Astrocyte (in vitro differentiated cells and primary cell): ENCODE measurements around the gene GPD1. TPM values are rescaled to one million over a fixed set of nuclear protein-coding genes. Genes with fewer than 3 reads are reported as not detected.

ENCODE experiments used
- DNase-seq: peaks from one replicate; pipeline ENCODE4 v3.0.0-alpha.2; 2010; ENCODE audit warnings: low read depth
- FAIRE-seq: peaks from 2 replicates; lab custom pipeline; 2011; peaks lifted over from hg19 to GRCh38; lab: Jason Lieb, UNC
- H2AFZ ChIP-seq: 2 replicates; pipeline ENCODE4 v1.6.0; 2012; ENCODE audit warnings: low read depth, low read length, inconsistent platforms
- H3K27ac ChIP-seq: 2 replicates; pipeline ENCODE4 v1.5.1; 2011; ENCODE audit warnings: low read depth, low read length, inconsistent platforms
- H3K27me3 ChIP-seq: 2 replicates; pipeline ENCODE4 v1.6.0; 2011; ENCODE audit warnings: low read length, inconsistent platforms; ENCODE audit not compliant: insufficient read depth
- H3K36me3 ChIP-seq: 2 replicates; pipeline ENCODE4 v1.5.1; 2011; ENCODE audit warnings: low read length, inconsistent platforms; ENCODE audit not compliant: insufficient read depth
- H3K4me1 ChIP-seq: 2 replicates; pipeline ENCODE4 v1.5.1; 2011; ENCODE audit warnings: low read length, inconsistent platforms; ENCODE audit not compliant: insufficient read depth
- H3K4me2 ChIP-seq: 2 replicates; pipeline ENCODE4 v1.6.0; 2012; ENCODE audit warnings: low read length, inconsistent platforms
- H3K4me3 ChIP-seq: 2 replicates; pipeline ENCODE4 v1.5.1; 2011; ENCODE audit warnings: low read depth, mild to moderate bottlenecking, low read length, inconsistent platforms; ENCODE audit not compliant: insufficient read depth
- H3K79me2 ChIP-seq: 2 replicates; pipeline ENCODE4 v1.6.0; 2012; ENCODE audit warnings: mild to moderate bottlenecking, low read length, inconsistent platforms; ENCODE audit not compliant: insufficient read depth
- H3K9ac ChIP-seq: 2 replicates; pipeline ENCODE4 v1.6.0; 2012; ENCODE audit warnings: mild to moderate bottlenecking, low read length, inconsistent platforms
- H3K9me3 ChIP-seq: 2 replicates; pipeline ENCODE4 v1.5.1; 2012; ENCODE audit warnings: low read depth, mild to moderate bottlenecking, low read length, inconsistent platforms; ENCODE audit not compliant: insufficient read depth
- H4K20me1 ChIP-seq: 2 replicates; pipeline ENCODE4 v1.6.0; 2012; ENCODE audit warnings: low read length, inconsistent platforms; ENCODE audit not compliant: insufficient read depth
- H3K27ac Mint-ChIP-seq: one replicate; pipeline ENCODE4 v1.8.0; 2021; ENCODE audit warnings: mild to moderate bottlenecking, mixed read lengths; ENCODE audit not compliant: unreplicated experiment
- H3K27me3 Mint-ChIP-seq: one replicate; pipeline ENCODE4 v1.8.0; 2021; ENCODE audit warnings: low read depth, mixed read lengths; ENCODE audit not compliant: unreplicated experiment
- H3K36me3 Mint-ChIP-seq: one replicate; pipeline ENCODE4 v1.8.0; 2021; ENCODE audit warnings: low read depth, mixed read lengths; ENCODE audit not compliant: unreplicated experiment
- H3K4me1 Mint-ChIP-seq: one replicate; pipeline ENCODE4 v1.8.0; 2021; ENCODE audit warnings: low read depth, mixed read lengths; ENCODE audit not compliant: unreplicated experiment
- H3K4me3 Mint-ChIP-seq: one replicate; pipeline ENCODE4 v1.8.0; 2021; ENCODE audit warnings: mild to moderate bottlenecking, moderate library complexity, mixed read lengths; ENCODE audit not compliant: unreplicated experiment
- H3K9me3 Mint-ChIP-seq: one replicate; pipeline ENCODE4 v1.8.0; 2021; ENCODE audit warnings: mild to moderate bottlenecking, mixed read lengths; ENCODE audit not compliant: unreplicated experiment
- EZH2 ChIP-seq: IDR thresholded peaks from 2 replicates; pipeline ENCODE4 v1.6.1; 2012; ENCODE audit warnings: mild to moderate bottlenecking, low read length, inconsistent platforms; ENCODE audit not compliant: insufficient read depth
- total RNA-seq: library from RNA; stranded (reverse); gene quantifications from 2 replicates; pipeline ENCODE4 v1.2.1, GENCODE V29; 2021
- TF ChIP-seq, protein P1 (sequence below): IDR thresholded peaks from 2 replicates; pipeline ENCODE4 v1.5.1; 2011; ENCODE audit warnings: low read depth, mild to moderate bottlenecking, inconsistent platforms, low read length, moderate library complexity; ENCODE audit not compliant: insufficient read depth

GPD1 gene
- total RNA-seq, 1 donor from 2014 or later, result 0.59 TPM

- H3K4me1 ChIP-seq, result peaks cover 6% of the 10 kb centered on the region
- FAIRE-seq (no peak), DNase-seq (no peak)
- no peaks in the 10 kb centered on the region for H3K9me3 ChIP-seq
- H3K4me2 ChIP-seq, result no peak overlapping the region
- no peak overlapping the region for H3K4me3 Mint-ChIP-seq
- H3K36me3 ChIP-seq, result no peaks in the 10 kb centered on the region
- H3K9ac ChIP-seq, result no peak overlapping the region
- H4K20me1 ChIP-seq, result no peaks in the 10 kb centered on the region
- peaks cover 12% of the 10 kb centered on the region for H3K27me3 Mint-ChIP-seq
- no peaks in the 10 kb centered on the region for H3K27me3 ChIP-seq
- H2AFZ ChIP-seq, result no peak overlapping the region
- TF ChIP-seq EZH2, result no peak
- TF ChIP-seq, protein P1, sequence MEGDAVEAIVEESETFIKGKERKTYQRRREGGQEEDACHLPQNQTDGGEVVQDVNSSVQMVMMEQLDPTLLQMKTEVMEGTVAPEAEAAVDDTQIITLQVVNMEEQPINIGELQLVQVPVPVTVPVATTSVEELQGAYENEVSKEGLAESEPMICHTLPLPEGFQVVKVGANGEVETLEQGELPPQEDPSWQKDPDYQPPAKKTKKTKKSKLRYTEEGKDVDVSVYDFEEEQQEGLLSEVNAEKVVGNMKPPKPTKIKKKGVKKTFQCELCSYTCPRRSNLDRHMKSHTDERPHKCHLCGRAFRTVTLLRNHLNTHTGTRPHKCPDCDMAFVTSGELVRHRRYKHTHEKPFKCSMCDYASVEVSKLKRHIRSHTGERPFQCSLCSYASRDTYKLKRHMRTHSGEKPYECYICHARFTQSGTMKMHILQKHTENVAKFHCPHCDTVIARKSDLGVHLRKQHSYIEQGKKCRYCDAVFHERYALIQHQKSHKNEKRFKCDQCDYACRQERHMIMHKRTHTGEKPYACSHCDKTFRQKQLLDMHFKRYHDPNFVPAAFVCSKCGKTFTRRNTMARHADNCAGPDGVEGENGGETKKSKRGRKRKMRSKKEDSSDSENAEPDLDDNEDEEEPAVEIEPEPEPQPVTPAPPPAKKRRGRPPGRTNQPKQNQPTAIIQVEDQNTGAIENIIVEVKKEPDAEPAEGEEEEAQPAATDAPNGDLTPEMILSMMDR, result no peak
- H3K4me3 ChIP-seq, result no peak overlapping the region
- H3K4me1 Mint-ChIP-seq, result peaks cover 14% of the 10 kb centered on the region
- no peak overlapping the region for H3K27ac ChIP-seq
- H3K27ac Mint-ChIP-seq, result no peak overlapping the region
- H3K36me3 Mint-ChIP-seq, result peaks cover 2% of the 10 kb centered on the region
- no peaks in the 10 kb centered on the region for H3K79me2 ChIP-seq
- H3K9me3 Mint-ChIP-seq, result no peaks in the 10 kb centered on the region
Observed at GRCh38 chr12:50069069-50069468, 34.7 kb upstream of the GPD1 start.

DNA sequence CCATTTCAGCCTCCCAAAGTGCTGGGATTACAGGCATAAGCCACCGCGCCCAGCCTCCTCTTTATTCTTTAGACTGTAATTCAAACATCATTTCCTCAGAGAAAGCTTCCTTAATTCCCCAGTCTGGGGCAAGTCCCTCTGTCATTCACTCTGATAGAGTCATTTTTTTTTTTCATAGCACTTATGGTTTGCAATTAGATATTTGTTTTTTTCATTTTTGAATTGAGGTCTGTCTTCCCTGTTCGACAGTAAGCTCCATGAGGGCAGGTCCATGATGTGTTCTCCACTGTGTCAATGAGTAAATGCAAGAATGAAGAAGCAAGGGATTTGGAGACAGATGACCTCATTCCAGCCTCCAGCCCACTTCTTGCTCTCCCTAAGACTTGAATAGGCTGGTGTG is 34.3 kb upstream of the GPD1 start:
- no peaks in the 10 kb centered on the region for H3K9me3 Mint-ChIP-seq
- H2AFZ ChIP-seq, result no peak overlapping the region
- H3K36me3 ChIP-seq, result no peaks in the 10 kb centered on the region
- H3K27ac Mint-ChIP-seq, result no peak overlapping the region
- H3K27me3 Mint-ChIP-seq, result peaks cover 8% of the 10 kb centered on the region
- H3K4me1 Mint-ChIP-seq, result peaks cover 14% of the 10 kb centered on the region
- no peak overlapping the region for H3K4me3 Mint-ChIP-seq
- H3K9me3 ChIP-seq, result no peaks in the 10 kb centered on the region
- peaks cover 2% of the 10 kb centered on the region for H3K36me3 Mint-ChIP-seq
- H3K27ac ChIP-seq, result no peak overlapping the region
- H3K9ac ChIP-seq, result no peak overlapping the region
- no peaks in the 10 kb centered on the region for H3K27me3 ChIP-seq
- no peak overlapping the region for H3K4me3 ChIP-seq
- no peak overlapping the region for H3K4me2 ChIP-seq
- FAIRE-seq, result no peak
- H4K20me1 ChIP-seq, result no peaks in the 10 kb centered on the region
- DNase-seq, result no peak
- TF ChIP-seq EZH2, result no peak
- TF ChIP-seq, protein P1, result no peak
- no peaks in the 10 kb centered on the region for H3K79me2 ChIP-seq
- peaks cover 6% of the 10 kb centered on the region for H3K4me1 ChIP-seq

DNA sequence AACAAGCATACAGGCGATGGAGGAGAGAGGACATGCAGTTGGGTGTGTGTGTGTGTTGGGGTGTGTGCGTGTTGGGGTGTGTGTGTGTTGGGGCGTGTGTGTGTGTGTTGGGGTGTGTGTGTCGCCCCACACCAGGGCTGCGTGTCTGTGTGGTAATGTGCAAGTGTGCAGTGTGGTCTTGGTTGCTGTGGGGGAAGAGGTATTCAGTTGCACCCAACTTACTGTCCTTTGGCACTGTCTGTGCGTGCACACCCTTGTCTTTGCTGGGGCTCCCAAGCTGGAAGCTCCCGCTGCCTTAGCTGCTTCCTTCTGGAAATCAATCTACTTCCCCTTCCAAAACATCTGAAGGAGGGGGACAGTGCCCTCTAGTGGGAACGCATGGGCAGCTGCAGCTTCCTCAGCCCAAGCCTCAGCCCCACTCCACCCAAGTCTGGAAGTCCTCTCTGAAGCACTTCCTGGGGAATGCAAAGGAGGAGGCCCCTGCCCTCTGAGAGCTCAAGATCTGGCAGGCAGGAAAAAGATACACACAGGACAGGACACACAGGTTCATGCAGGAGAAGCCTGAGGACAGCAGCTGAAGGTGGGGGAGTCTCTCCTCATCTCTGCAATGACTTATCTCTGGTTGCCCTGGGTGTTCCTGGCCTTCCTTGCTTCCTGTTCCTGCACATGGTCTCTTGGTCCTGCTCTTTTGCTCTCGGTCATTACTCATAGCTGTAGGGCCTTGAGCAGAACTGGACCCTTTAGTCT is 33.3 kb upstream of the GPD1 start:
- H3K4me3 Mint-ChIP-seq, result no peak overlapping the region
- H3K27ac Mint-ChIP-seq, result no peak overlapping the region
- FAIRE-seq (peak; percentile 80), DNase-seq (peak; percentile 51)
- Histone ChIP-seq H4K20me1 (no peaks in the 10 kb centered on the region), H3K9me3 (no peaks in the 10 kb centered on the region), H3K36me3 (no peaks in the 10 kb centered on the region), H3K79me2 (no peaks in the 10 kb centered on the region), H3K9ac (no peak overlapping the region), H3K27ac (no peak overlapping the region), H2AFZ (peak overlapping the region; percentile 57), H3K4me2 (no peak overlapping the region), H3K4me1 (peaks cover 11% of the 10 kb centered on the region), H3K27me3 (no peaks in the 10 kb centered on the region), H3K4me3 (no peak overlapping the region)
- H3K4me1 Mint-ChIP-seq, result peaks cover 17% of the 10 kb centered on the region
- no peaks in the 10 kb centered on the region for H3K9me3 Mint-ChIP-seq
- peaks cover under 1% of the 10 kb centered on the region for H3K36me3 Mint-ChIP-seq
- TF ChIP-seq EZH2, result no peak
- TF ChIP-seq, protein P1, result peak; percentile 87
- H3K27me3 Mint-ChIP-seq, result peaks cover 6% of the 10 kb centered on the region
